ENCODE measurements around the gene PCGF1. TPM values are rescaled to one million over a fixed set of nuclear protein-coding genes. Genes with fewer than 3 reads are reported as not detected.

The PCGF1 gene
- 23.9 and 24.4 TPM in 2 replicates for total RNA-seq (2014; rRNA removed; shearing (Covaris generic); ENCODE audit: low replicate concordance)

DNA sequence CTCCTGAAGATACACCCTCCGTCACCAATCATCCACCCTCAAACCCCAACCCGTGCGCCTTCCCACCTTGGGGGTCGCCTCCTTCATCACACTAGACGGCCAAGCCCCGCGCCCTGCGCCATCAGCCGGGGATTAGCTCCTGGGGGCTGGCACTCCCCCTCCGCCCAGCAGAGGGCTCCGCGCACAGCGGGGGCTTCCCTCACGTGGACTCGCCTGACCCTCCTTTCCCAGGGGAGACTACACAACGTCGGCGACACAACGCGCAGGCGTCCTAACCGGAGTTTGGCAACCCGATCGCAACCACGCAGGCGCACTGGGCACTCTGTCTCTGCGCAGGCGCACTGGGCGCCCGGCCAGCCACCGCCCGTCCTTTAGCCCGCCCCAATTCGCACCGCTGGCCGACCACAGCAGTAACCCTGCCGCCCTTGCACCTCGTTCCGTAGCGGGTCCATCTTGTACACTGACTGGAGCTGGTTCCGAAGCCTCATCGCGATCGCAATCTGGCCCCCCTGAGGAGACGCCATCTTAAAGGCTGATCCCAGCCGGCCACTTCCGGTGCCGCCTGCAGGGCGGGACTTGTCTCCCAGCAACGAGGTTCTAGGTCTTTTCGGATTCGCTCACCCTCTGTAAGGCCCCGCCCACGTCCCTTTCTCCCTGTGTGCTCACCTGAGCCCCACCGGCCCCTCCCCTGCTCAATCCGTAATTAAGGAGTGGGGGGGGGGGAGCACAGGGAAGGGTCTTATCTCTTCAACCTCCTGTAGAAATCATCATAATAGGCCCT lies at the start of gene PCGF1:
Gene PCGF1, minus strand, starts transcription at position 551 of the 781 bp plus-strand sequence. Its CDS starts 27 bp downstream, at position 524.
- Histone ChIP-seq H3K36me3 (peaks cover 28% of the 10 kb centered on the region), H3K4me3 (peak within 1 kb of the TSS; percentile 99), H3K9me3 (no peaks in the 10 kb centered on the region), H3K27me3 (no peaks in the 10 kb centered on the region)
- DNase-seq = peak; percentile 98

DNA sequence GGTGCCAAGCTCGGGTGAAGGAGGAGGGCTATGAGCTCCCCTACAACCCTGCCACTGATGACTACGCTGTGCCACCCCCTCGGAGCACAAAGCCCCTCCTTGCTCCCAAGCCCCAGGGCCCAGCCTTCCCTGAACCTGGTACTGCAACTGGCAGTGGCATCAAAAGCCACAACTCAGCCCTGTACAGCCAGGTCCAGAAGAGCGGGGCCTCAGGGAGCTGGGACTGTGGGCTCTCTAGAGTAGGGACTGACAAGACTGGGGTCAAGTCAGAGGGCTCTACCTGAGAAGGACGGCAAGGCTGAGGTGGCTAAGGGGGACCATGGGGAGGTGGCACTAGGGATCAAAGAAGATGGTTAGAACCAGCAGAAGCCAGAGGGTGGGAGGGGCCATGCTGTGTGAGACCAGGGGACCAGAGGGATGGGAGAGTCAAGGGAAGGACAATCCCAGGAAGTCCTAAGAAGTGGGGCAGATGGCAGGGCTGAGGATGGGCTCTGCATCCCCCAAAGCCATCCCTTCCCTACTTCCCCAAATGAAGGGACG lies 49.4 kb upstream of the PCGF1 start:
- Histone ChIP-seq H3K9me3 (no peaks in the 10 kb centered on the region), H3K27me3 (no peaks in the 10 kb centered on the region), H3K4me3 (no peak overlapping the region), H3K36me3 (peaks cover 4% of the 10 kb centered on the region; the same call in 1 of the 2 replicates)
- DNase-seq = no peak

GRCh38 chr2:74556159-74556558 lies 48.7 kb upstream of the PCGF1 start:
- peaks cover 6% of the 10 kb centered on the region; the same call in 1 of the 2 replicates for H3K36me3 ChIP-seq
- H3K4me3 ChIP-seq = no peak overlapping the region
- no peak for DNase-seq
- no peaks in the 10 kb centered on the region for H3K27me3 ChIP-seq
- H3K9me3 ChIP-seq = no peaks in the 10 kb centered on the region

DNA sequence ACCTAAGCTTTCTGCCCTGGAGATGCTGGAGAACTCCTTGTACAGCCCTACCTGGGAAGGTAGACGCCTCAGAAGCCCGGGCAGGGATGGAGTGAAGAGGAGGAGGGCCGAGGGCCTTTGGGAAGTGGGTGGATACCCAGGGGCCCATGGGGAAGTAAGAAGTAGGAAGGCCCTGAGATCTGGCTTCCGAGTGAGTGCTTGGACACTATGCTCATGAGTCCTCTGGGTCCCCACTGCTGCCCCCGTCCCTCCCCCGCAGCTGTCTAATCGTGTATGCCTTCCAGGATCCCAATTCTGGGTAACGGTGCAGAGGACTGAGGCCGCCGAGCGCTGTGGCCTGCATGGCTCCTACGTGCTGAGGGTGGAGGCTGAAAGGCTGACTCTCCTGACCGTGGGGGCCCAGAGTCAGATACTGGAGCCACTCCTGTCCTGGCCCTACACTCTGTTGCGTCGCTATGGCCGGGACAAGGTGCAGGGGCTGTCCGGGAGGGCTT lies 48.2 kb upstream of the PCGF1 start:
- peaks cover 6% of the 10 kb centered on the region; the same call in 1 of the 2 replicates for H3K36me3 ChIP-seq
- no peak for DNase-seq

GRCh38 chr2:74554820-74555531 lies 47.5 kb upstream of the PCGF1 start:
- Histone ChIP-seq H3K4me3 (peak overlapping the region; percentile 73), H3K36me3 (peaks cover 8% of the 10 kb centered on the region), H3K9me3 (no peaks in the 10 kb centered on the region), H3K27me3 (no peaks in the 10 kb centered on the region)
- DNase-seq = no peak

More for the DNA sequence above, 48.2 kb upstream of the PCGF1 start:
- H3K9me3 ChIP-seq = no peaks in the 10 kb centered on the region
- H3K27me3 ChIP-seq = no peaks in the 10 kb centered on the region
- H3K4me3 ChIP-seq = no peak overlapping the region

GRCh38 chr2:74553892-74554819 lies 46.7 kb upstream of the PCGF1 start, which contains the start of the genes DOK1 and LOXL3:
Gene DOK1, plus strand, starts transcription at chr2:74554720. Its CDS starts 35 bp downstream, at chr2:74554755.
Gene LOXL3, minus strand, starts transcription at chr2:74553942. Its CDS starts 1,308 bp downstream, at chr2:74552634.
- DNase-seq = peak; percentile 90
- peaks cover 13% of the 10 kb centered on the region for H3K36me3 ChIP-seq

GRCh38 chr2:74552914-74553811 lies 45.7 kb upstream of the PCGF1 start:
- H3K36me3 ChIP-seq = peaks cover 13% of the 10 kb centered on the region
- peak; percentile 59 for DNase-seq
- no peaks in the 10 kb centered on the region for H3K27me3 ChIP-seq
- no peaks in the 10 kb centered on the region for H3K9me3 ChIP-seq
- peak overlapping the region; percentile 73 for H3K4me3 ChIP-seq

More at GRCh38 chr2:74553892-74554819, 46.7 kb upstream of the PCGF1 start, which contains the start of the genes DOK1 and LOXL3:
- H3K4me3 ChIP-seq = peak within 1 kb of the TSS; percentile 73
- no peaks in the 10 kb centered on the region for H3K27me3 ChIP-seq
- H3K9me3 ChIP-seq = no peaks in the 10 kb centered on the region

DNA sequence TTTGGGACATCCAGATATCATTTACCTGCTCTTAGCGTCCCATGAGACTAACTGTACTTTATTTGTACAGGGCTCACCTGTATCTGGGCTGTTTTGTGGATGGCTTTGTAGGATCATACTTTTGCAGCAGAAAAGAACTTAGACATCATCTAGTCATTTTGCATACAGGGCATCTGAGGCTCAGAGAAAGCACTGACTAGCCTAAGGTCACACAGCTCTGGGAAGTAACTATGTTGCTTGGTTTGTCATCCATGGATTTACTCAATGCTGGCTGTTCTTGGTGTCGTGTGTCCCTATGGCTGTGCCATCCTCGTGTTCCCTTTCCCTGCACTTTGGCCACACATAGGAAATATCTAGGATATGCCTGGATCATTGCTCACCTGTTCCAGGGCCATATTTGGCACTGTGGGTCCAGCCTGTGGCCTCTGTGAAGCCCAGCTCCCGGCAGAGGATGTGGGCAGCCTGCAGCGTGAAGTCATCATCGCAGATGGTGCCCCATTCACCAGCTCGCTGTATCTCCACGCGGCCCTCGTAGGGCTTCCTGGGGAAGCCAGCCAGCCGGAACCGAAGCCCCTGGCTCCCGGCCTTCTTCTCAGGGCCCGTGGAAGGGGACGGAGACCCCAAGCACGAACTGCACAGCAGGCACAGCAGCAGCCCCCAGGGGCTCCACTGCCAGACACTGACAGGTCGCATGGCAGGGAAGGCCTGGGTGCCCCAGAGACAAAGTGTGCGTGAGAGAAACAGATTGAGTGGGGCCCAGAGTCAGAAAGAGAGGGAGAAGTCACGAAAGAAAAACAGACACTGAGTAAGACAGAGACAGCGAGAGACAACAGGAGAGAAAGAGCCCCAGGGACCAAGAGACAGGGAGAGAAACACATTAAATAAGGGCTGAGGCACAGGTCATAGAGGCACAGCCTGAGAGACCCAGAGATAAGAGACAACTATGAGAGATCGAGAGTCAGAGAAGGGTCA lies 44.7 kb upstream of the PCGF1 start:
- Histone ChIP-seq H3K4me3 (peak overlapping the region; percentile 73), H3K9me3 (no peaks in the 10 kb centered on the region), H3K27me3 (no peaks in the 10 kb centered on the region), H3K36me3 (peaks cover 13% of the 10 kb centered on the region)
- DNase-seq = no peak

DNA sequence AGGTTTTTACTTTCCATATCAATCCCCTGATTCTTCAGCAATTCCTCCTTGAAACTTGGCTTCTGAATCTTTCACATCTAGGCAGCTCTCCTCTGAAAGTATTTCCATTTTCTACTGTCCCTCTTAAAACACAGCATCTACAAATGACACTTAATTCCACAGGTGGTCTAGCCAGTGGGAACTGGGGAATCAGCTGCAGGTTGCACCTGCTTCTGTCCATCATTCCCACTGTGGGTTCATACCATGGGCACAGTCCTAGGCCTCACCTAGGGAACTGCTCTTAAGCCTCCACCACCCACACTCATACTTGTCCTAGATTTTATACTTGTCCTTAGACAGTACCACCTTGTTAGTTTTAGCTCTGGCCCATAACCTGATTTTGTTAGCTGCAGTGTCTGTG lies 44.0 kb upstream of the PCGF1 start:
- DNase-seq = no peak
- Histone ChIP-seq H3K27me3 (no peaks in the 10 kb centered on the region), H3K36me3 (peaks cover 13% of the 10 kb centered on the region), H3K9me3 (no peaks in the 10 kb centered on the region), H3K4me3 (no peak overlapping the region)

- Histone ChIP-seq H3K27me3 (no peaks in the 10 kb centered on the region), H3K9me3 (no peaks in the 10 kb centered on the region), H3K36me3 (peaks cover 13% of the 10 kb centered on the region), H3K4me3 (no peak overlapping the region)
- no peak for DNase-seq
These were observed 42.7 kb upstream of the PCGF1 start for GRCh38 chr2:74550231-74550630.

GRCh38 chr2:74548900-74549826 lies 41.7 kb upstream of the PCGF1 start:
- Histone ChIP-seq H3K4me3 (peak overlapping the region; percentile 64), H3K9me3 (no peaks in the 10 kb centered on the region), H3K36me3 (peaks cover 13% of the 10 kb centered on the region), H3K27me3 (no peaks in the 10 kb centered on the region)
- peak; percentile 83 for DNase-seq

GRCh38 chr2:74548285-74548899 lies 40.9 kb upstream of the PCGF1 start:
- no peaks in the 10 kb centered on the region for H3K27me3 ChIP-seq
- H3K36me3 ChIP-seq = peaks cover 13% of the 10 kb centered on the region
- H3K4me3 ChIP-seq = peak overlapping the region; percentile 64
- H3K9me3 ChIP-seq = no peaks in the 10 kb centered on the region
- no peak for DNase-seq

DNA sequence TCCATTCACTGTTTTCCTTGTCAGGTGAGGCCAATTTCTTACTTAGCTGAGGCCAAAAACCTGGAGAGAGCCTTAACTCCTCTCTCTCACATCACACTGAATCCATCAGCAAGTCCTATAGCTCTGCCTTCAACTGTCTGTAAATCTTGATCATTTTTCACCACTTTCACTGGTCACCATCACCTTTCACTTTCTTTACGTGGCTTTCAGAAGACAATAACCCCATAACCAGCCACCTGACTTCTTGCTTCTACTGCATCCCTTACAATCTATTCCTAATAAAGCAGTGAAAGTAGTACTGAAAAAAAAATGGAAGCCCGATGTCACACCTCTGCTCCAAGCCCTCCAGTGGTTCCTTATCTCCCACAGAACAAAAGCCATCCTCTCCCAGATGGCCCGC lies 38.5 kb upstream of the PCGF1 start:
- DNase-seq = no peak
- no peak overlapping the region for H3K4me3 ChIP-seq
- H3K9me3 ChIP-seq = no peaks in the 10 kb centered on the region
- H3K36me3 ChIP-seq = peaks cover 8% of the 10 kb centered on the region; the same call in 1 of the 2 replicates
- H3K27me3 ChIP-seq = no peaks in the 10 kb centered on the region

Measured in MG63 (cell line).